ENCODE measurements around the gene ZNF496. TPM values are rescaled to one million over a fixed set of nuclear protein-coding genes. Genes with fewer than 3 reads are reported as not detected.

ZNF496 gene
- total RNA-seq, 1 experiment from 2014 or later = 37.6 TPM

- POLR2A ChIA-PET (ENCODE audit: unreplicated experiment) = interaction anchor here (0.6 kb wide), 1 partner anchor 152 kb away, joined by 7 read pairs; no protein-coding TSS in a partner anchor
- no peaks in the 10 kb centered on the region for H3F3A ChIP-seq (ENCODE audit: insufficient read depth, low read depth)
- no peaks in the 10 kb centered on the region for H3K9me3 ChIP-seq (ENCODE audit: insufficient read depth, low read depth)
- H3K79me2 ChIP-seq (ENCODE audit: low read depth) = no peaks in the 10 kb centered on the region
- H3K4me1 ChIP-seq (replicated peaks; ENCODE audit: insufficient read depth) = no peaks in the 10 kb centered on the region
- H3K9me2 ChIP-seq (ENCODE audit: insufficient read depth) = no peaks in the 10 kb centered on the region
- no peak for DNase-seq
- no peaks in the 10 kb centered on the region for H3K27me3 ChIP-seq (ENCODE audit: insufficient read depth, low read depth)
- no peak overlapping the region for H2AFZ ChIP-seq
- no peaks in the 10 kb centered on the region for H4K20me1 ChIP-seq (ENCODE audit: insufficient read depth)
- H3K4me2 ChIP-seq = no peak overlapping the region
- no peaks in the 10 kb centered on the region for H3K36me3 ChIP-seq (ENCODE audit: low read depth)
- CTCF ChIA-PET = no interaction called here
- BruUV-seq (replicated peaks) = no TSS peak
- TF ChIP-seq EZH2 (IDR thresholded peaks at IDR 0.05; ENCODE audit: low read depth) = no peak
- no peak overlapping the region for H3K27ac ChIP-seq
- intact Hi-C loops (cut with micrococcal nuclease; ENCODE audit: unreplicated experiment) = no loop called here
- H3K4me3 ChIP-seq = no peak overlapping the region
Measured at GRCh38 chr1:247281001-247281574, 50.6 kb downstream of the ZNF496 start.

DNA sequence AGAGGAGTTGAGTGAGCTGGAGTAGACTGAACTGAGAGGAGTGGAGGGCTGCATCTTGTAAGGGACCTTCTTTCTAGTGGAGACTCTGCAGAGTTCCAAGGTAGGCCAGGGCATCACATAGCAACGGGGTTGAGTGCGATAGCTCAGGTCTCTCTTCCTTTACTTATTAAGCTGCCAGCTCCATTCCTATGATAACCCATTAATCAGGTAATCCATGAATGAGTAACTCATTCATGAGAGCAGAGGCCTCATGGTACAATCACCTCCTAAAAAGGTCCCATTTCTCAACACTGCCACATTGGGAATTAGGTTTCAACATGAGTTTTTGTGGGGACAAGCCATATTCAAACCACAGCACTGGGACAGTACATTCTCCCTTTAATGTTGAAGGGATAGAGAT, 54.5 kb downstream of the ZNF496 start:
- DNase-seq = no peak
- no peaks in the 10 kb centered on the region for H3K9me3 ChIP-seq (ENCODE audit: insufficient read depth, low read depth)
- BruUV-seq (replicated peaks) = no TSS peak
- no peaks in the 10 kb centered on the region for H3K36me3 ChIP-seq (ENCODE audit: low read depth)
- H3K9me2 ChIP-seq (ENCODE audit: insufficient read depth) = no peaks in the 10 kb centered on the region
- H2AFZ ChIP-seq = no peak overlapping the region
- intact Hi-C loops (cut with micrococcal nuclease; ENCODE audit: unreplicated experiment) = no loop called here
- H3K4me2 ChIP-seq = no peak overlapping the region
- ChIA-PET CTCF (no interaction called here), POLR2A (ENCODE audit: unreplicated experiment) (no interaction called here)
- no peaks in the 10 kb centered on the region for H3K79me2 ChIP-seq (ENCODE audit: low read depth)
- TF ChIP-seq EZH2 (IDR thresholded peaks at IDR 0.05; ENCODE audit: low read depth) = no peak
- TF ChIP-seq, protein P1, sequence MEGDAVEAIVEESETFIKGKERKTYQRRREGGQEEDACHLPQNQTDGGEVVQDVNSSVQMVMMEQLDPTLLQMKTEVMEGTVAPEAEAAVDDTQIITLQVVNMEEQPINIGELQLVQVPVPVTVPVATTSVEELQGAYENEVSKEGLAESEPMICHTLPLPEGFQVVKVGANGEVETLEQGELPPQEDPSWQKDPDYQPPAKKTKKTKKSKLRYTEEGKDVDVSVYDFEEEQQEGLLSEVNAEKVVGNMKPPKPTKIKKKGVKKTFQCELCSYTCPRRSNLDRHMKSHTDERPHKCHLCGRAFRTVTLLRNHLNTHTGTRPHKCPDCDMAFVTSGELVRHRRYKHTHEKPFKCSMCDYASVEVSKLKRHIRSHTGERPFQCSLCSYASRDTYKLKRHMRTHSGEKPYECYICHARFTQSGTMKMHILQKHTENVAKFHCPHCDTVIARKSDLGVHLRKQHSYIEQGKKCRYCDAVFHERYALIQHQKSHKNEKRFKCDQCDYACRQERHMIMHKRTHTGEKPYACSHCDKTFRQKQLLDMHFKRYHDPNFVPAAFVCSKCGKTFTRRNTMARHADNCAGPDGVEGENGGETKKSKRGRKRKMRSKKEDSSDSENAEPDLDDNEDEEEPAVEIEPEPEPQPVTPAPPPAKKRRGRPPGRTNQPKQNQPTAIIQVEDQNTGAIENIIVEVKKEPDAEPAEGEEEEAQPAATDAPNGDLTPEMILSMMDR (conservative IDR thresholded peaks at IDR 0.05) = no peak
- no peaks in the 10 kb centered on the region for H4K20me1 ChIP-seq (ENCODE audit: insufficient read depth)
- no peak overlapping the region for H3K27ac ChIP-seq
- H3K4me3 ChIP-seq = no peak overlapping the region
- H3F3A ChIP-seq (ENCODE audit: insufficient read depth, low read depth) = no peaks in the 10 kb centered on the region
- H3K27me3 ChIP-seq (ENCODE audit: insufficient read depth, low read depth) = no peaks in the 10 kb centered on the region
- no peaks in the 10 kb centered on the region for H3K4me1 ChIP-seq (replicated peaks; ENCODE audit: insufficient read depth)

GRCh38 chr1:247274605-247275256, 56.9 kb downstream of the ZNF496 start:
- no peak for DNase-seq
- Histone ChIP-seq H2AFZ (no peak overlapping the region), H4K20me1 (ENCODE audit: insufficient read depth) (no peaks in the 10 kb centered on the region), H3F3A (ENCODE audit: insufficient read depth, low read depth) (no peaks in the 10 kb centered on the region), H3K9me3 (ENCODE audit: insufficient read depth, low read depth) (no peaks in the 10 kb centered on the region), H3K79me2 (ENCODE audit: low read depth) (no peaks in the 10 kb centered on the region), H3K4me3 (no peak overlapping the region), H3K27me3 (ENCODE audit: insufficient read depth, low read depth) (no peaks in the 10 kb centered on the region), H3K4me1 (replicated peaks; ENCODE audit: insufficient read depth) (no peaks in the 10 kb centered on the region), H3K4me2 (no peak overlapping the region), H3K9me2 (ENCODE audit: insufficient read depth) (no peaks in the 10 kb centered on the region), H3K27ac (no peak overlapping the region), H3K36me3 (ENCODE audit: low read depth) (no peaks in the 10 kb centered on the region)
- CTCF ChIA-PET = no interaction called here
- no TSS peak for BruUV-seq (replicated peaks)
- intact Hi-C loops (cut with micrococcal nuclease; ENCODE audit: unreplicated experiment) = no loop called here
- TF ChIP-seq EZH2 (IDR thresholded peaks at IDR 0.05; ENCODE audit: low read depth) = no peak
- TF ChIP-seq, protein P1 (conservative IDR thresholded peaks at IDR 0.05) = no peak
- POLR2A ChIA-PET (ENCODE audit: unreplicated experiment) = no interaction called here
